ENCODE measurements around the gene IFNAR1.

IFNAR1 gene

GRCh38 chr21:33393348-33393747, 68.6 kb downstream of the IFNAR1 start:
- Histone ChIP-seq H3K4me1 (no peaks in the 10 kb centered on the region), H2AFZ (no peak overlapping the region), H3K4me2 (ENCODE audit: low read length) (no peak overlapping the region), H3K9me3 (ENCODE audit: control insufficient read depth, low read length) (no peaks in the 10 kb centered on the region), H3K27me3 (ENCODE audit: control insufficient read depth, insufficient read depth, low read length) (no peaks in the 10 kb centered on the region), H3K4me3 (ENCODE audit: low read depth, low read length) (no peak overlapping the region), H3K79me2 (no peaks in the 10 kb centered on the region), H3K27ac (no peak overlapping the region), H3K36me3 (ENCODE audit: control insufficient read depth, insufficient read depth, low read length) (no peaks in the 10 kb centered on the region), H3K9ac (no peak overlapping the region)
- TF ChIP-seq, protein P1, sequence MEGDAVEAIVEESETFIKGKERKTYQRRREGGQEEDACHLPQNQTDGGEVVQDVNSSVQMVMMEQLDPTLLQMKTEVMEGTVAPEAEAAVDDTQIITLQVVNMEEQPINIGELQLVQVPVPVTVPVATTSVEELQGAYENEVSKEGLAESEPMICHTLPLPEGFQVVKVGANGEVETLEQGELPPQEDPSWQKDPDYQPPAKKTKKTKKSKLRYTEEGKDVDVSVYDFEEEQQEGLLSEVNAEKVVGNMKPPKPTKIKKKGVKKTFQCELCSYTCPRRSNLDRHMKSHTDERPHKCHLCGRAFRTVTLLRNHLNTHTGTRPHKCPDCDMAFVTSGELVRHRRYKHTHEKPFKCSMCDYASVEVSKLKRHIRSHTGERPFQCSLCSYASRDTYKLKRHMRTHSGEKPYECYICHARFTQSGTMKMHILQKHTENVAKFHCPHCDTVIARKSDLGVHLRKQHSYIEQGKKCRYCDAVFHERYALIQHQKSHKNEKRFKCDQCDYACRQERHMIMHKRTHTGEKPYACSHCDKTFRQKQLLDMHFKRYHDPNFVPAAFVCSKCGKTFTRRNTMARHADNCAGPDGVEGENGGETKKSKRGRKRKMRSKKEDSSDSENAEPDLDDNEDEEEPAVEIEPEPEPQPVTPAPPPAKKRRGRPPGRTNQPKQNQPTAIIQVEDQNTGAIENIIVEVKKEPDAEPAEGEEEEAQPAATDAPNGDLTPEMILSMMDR (IDR thresholded peaks at IDR 0.05): no peak

- no peaks in the 10 kb centered on the region for H3K9me3 ChIP-seq (ENCODE audit: control insufficient read depth, low read length)
- no peak overlapping the region for H2AFZ ChIP-seq
- H3K27ac ChIP-seq: no peak overlapping the region
- no peaks in the 10 kb centered on the region for H3K79me2 ChIP-seq
- H3K9ac ChIP-seq: no peak overlapping the region
- H3K36me3 ChIP-seq (ENCODE audit: control insufficient read depth, insufficient read depth, low read length): no peaks in the 10 kb centered on the region
- TF ChIP-seq, protein P1 (IDR thresholded peaks at IDR 0.05): no peak
- H3K27me3 ChIP-seq (ENCODE audit: control insufficient read depth, insufficient read depth, low read length): no peaks in the 10 kb centered on the region
- H3K4me3 ChIP-seq (ENCODE audit: low read depth, low read length): no peak overlapping the region
- H3K4me1 ChIP-seq: no peaks in the 10 kb centered on the region
- no peak overlapping the region for H3K4me2 ChIP-seq (ENCODE audit: low read length)
Measured at GRCh38 chr21:33394260-33394659, 69.5 kb downstream of the IFNAR1 start.

- Histone ChIP-seq H3K4me3 (ENCODE audit: low read depth, low read length) (no peak overlapping the region), H2AFZ (no peak overlapping the region), H3K27me3 (ENCODE audit: control insufficient read depth, insufficient read depth, low read length) (no peaks in the 10 kb centered on the region), H3K4me2 (ENCODE audit: low read length) (no peak overlapping the region), H3K9me3 (ENCODE audit: control insufficient read depth, low read length) (no peaks in the 10 kb centered on the region), H3K27ac (no peak overlapping the region), H3K36me3 (ENCODE audit: control insufficient read depth, insufficient read depth, low read length) (no peaks in the 10 kb centered on the region), H3K9ac (no peak overlapping the region), H3K4me1 (no peaks in the 10 kb centered on the region), H3K79me2 (no peaks in the 10 kb centered on the region)
- TF ChIP-seq, protein P1 (IDR thresholded peaks at IDR 0.05): no peak
Measured at GRCh38 chr21:33395891-33396331, 71.1 kb downstream of the IFNAR1 start.

DNA sequence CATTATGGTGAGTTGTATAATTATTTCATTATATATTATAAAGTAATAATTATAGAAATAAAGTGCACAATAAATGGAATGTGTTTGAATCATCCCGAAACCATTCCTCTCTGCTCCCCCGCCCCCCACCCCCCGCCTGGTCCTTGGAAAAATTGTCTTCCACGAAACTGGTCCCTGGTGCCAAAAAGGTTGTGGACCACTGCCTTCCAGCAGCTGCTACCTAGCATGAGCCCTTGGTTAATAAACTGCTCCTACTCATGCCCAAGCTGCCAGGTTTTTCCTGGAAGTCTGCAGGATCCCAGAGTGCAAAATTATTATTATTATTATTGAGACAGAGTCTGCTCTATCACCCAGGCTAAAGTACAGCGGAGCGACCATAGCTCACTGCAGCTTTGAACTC, 71.7 kb downstream of the IFNAR1 start:
- no peaks in the 10 kb centered on the region for H3K36me3 ChIP-seq (ENCODE audit: control insufficient read depth, insufficient read depth, low read length)
- no peak overlapping the region for H2AFZ ChIP-seq
- H3K27me3 ChIP-seq (ENCODE audit: control insufficient read depth, insufficient read depth, low read length): no peaks in the 10 kb centered on the region
- H3K4me1 ChIP-seq: no peaks in the 10 kb centered on the region
- no peak overlapping the region for H3K4me2 ChIP-seq (ENCODE audit: low read length)
- H3K9ac ChIP-seq: no peak overlapping the region
- no peaks in the 10 kb centered on the region for H3K9me3 ChIP-seq (ENCODE audit: control insufficient read depth, low read length)
- no peaks in the 10 kb centered on the region for H3K79me2 ChIP-seq
- no peak overlapping the region for H3K27ac ChIP-seq
- TF ChIP-seq, protein P1 (IDR thresholded peaks at IDR 0.05): no peak
- no peak overlapping the region for H3K4me3 ChIP-seq (ENCODE audit: low read depth, low read length)

DNA sequence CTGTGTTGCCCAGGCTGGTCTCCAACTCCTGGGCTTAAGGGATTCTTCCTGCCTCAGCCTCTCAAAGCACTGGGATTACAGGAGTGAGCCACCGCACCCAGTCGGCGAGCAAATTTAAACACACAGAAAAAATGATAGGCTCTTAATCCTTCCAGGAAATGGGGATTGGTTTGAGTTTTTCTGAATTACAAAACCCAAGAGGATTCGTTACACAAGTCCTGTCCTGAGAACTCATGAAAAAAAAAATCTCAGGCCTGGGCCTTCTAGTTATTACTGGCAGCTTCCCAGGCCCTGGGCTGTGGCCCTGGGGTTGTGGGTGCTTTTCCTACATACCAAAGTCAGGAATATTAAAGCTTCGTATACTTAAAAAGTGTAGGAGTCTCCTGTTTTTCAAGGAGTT, 72.2 kb downstream of the IFNAR1 start:
- no peak overlapping the region for H3K9ac ChIP-seq
- TF ChIP-seq, protein P1 (IDR thresholded peaks at IDR 0.05): no peak
- no peaks in the 10 kb centered on the region for H3K36me3 ChIP-seq (ENCODE audit: control insufficient read depth, insufficient read depth, low read length)
- H3K4me1 ChIP-seq: no peaks in the 10 kb centered on the region
- no peaks in the 10 kb centered on the region for H3K79me2 ChIP-seq
- H3K9me3 ChIP-seq (ENCODE audit: control insufficient read depth, low read length): no peaks in the 10 kb centered on the region
- H3K4me2 ChIP-seq (ENCODE audit: low read length): no peak overlapping the region
- H2AFZ ChIP-seq: no peak overlapping the region
- no peak overlapping the region for H3K27ac ChIP-seq
- H3K4me3 ChIP-seq (ENCODE audit: low read depth, low read length): no peak overlapping the region
- H3K27me3 ChIP-seq (ENCODE audit: control insufficient read depth, insufficient read depth, low read length): no peaks in the 10 kb centered on the region

Data from parathyroid adenoma (tissue), 2 donors.